ENCODE results near the gene ARHGEF39. TPM values are rescaled to one million over a fixed set of nuclear protein-coding genes. Genes with fewer than 3 reads are reported as not detected.
A peak's percentile ranks its signal among the peaks of the same experiment; 100 is the strongest.

Gene ARHGEF39
- polyA plus RNA-seq, 2 of the 4 experiments (the other 2 are of a cell fraction): 17.6 to 19.5 TPM

DNA sequence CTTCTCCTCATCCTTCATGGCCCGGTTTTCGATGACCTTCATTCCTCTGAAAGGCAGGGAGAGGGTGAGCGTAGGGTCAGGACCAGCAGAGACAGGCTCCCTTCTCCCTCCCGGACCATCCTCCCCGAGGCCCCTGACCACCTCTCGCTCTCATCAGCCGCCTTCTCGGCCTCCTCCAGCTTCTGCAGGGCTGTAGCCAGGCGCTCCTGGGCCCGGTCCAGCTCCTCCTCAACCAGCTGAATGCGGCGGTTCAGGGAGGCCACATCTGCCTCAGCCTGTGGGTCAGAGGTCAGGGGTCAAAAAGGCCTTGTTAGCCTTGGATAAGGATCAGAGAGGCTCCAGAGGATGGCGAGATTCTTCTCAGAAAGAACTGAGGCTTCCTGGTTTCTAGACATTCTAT, 20.5 kb upstream of the ARHGEF39 start:
- no peak for TF ChIP-seq CBX8 (IDR thresholded peaks at IDR 0.05)
- no peak for TF ChIP-seq BHLHE40 (IDR thresholded peaks at IDR 0.05; ENCODE audit: low read depth, low read length)
- TF ChIP-seq POLR2AphosphoS2 (conservative IDR thresholded peaks at IDR 0.05; ENCODE audit: low read length): no peak
- no peak for TF ChIP-seq POLR2A (IDR thresholded peaks at IDR 0.05; ENCODE audit: low read length)
- TF ChIP-seq, protein P1, sequence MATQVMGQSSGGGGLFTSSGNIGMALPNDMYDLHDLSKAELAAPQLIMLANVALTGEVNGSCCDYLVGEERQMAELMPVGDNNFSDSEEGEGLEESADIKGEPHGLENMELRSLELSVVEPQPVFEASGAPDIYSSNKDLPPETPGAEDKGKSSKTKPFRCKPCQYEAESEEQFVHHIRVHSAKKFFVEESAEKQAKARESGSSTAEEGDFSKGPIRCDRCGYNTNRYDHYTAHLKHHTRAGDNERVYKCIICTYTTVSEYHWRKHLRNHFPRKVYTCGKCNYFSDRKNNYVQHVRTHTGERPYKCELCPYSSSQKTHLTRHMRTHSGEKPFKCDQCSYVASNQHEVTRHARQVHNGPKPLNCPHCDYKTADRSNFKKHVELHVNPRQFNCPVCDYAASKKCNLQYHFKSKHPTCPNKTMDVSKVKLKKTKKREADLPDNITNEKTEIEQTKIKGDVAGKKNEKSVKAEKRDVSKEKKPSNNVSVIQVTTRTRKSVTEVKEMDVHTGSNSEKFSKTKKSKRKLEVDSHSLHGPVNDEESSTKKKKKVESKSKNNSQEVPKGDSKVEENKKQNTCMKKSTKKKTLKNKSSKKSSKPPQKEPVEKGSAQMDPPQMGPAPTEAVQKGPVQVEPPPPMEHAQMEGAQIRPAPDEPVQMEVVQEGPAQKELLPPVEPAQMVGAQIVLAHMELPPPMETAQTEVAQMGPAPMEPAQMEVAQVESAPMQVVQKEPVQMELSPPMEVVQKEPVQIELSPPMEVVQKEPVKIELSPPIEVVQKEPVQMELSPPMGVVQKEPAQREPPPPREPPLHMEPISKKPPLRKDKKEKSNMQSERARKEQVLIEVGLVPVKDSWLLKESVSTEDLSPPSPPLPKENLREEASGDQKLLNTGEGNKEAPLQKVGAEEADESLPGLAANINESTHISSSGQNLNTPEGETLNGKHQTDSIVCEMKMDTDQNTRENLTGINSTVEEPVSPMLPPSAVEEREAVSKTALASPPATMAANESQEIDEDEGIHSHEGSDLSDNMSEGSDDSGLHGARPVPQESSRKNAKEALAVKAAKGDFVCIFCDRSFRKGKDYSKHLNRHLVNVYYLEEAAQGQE (IDR thresholded peaks at IDR 0.05): no peak
- TF ChIP-seq PHF8 (IDR thresholded peaks at IDR 0.05; ENCODE audit: borderline replicate concordance, low read depth): no peak
- TF ChIP-seq CHD2 (IDR thresholded peaks at IDR 0.05; ENCODE audit: low read length, partially characterized antibody): no peak
- TF ChIP-seq BCL3 (IDR thresholded peaks at IDR 0.05): no peak
- no peak for TF ChIP-seq ZSCAN20 (CRISPR knock-in tag; IDR thresholded peaks at IDR 0.05)
- TF ChIP-seq SREBF2 (IDR thresholded peaks at IDR 0.05): no peak
- no peak for ATAC-seq
- no peak for FAIRE-seq
- Histone ChIP-seq H3K27ac (peak overlapping the region in 1 of 2 experiments; percentile 19; a peak in 1 of 6 replicates), H3K4me1 (peaks cover 47% of the 10 kb centered on the region), H3K4me3 (no peak overlapping the region), H3K9me3 (no peaks in the 10 kb centered on the region), H3K4me2 (no peak overlapping the region)
- 95% methylated on average over 13 of the region's 13 CpGs for WGBS (ENCODE audit: missing lambda C conversion rate)
- no peak for DNase-seq (ENCODE audit: low read depth in 1 of 2, low spot score in 1 of 2)
- ChIA-PET CTCF (interaction anchor here (2.3 to 18.3 kb wide), 5 partner anchors 11 to 71 kb away, joined by 9 to 498 read pairs (median 20); partner anchors contain the start of genes ARHGEF39, CA9, CCDC107 and RMRP), POLR2A (interaction anchor here (1.1 kb wide), 1 partner anchor 11 kb away, joined by 3 read pairs; no protein-coding TSS in a partner anchor)

DNA sequence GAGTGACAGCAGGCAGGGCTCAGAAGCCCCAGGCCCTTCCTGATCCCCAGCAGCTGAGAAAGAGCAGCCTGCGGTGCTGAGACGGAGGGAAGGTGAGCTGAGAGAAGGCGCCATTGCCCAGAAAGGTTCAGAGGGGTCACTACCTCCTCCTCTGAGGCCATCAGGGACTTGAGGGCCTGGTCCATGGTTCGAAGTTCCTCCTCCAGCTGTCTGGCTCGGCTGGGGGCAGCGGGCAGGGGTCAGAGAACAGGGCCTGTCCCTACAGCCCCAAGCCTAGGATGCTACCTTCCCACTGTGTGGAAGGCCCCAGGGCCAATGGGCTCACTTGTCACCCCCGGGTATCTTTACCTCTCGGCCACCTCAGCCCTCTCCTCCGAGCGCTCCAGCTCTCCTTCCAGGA, 19.9 kb upstream of the ARHGEF39 start:
- H3K9me3 ChIP-seq: no peaks in the 10 kb centered on the region
- peaks cover 47% of the 10 kb centered on the region for H3K4me1 ChIP-seq
- no peak overlapping the region for H3K27ac ChIP-seq
- WGBS (ENCODE audit: missing lambda C conversion rate): 97% methylated on average over 10 of the region's 10 CpGs
- ChIA-PET POLR2A (no interaction called here), CTCF (interaction anchor here (0.7 to 18.3 kb wide), 7 partner anchors 12 to 204 kb away, joined by 3 to 498 read pairs (median 12); partner anchors contain the start of genes ARHGEF39, CA9, CCDC107 and RMRP)
- FAIRE-seq (no peak), DNase-seq (ENCODE audit: low read depth in 1 of 2, low spot score in 1 of 2) (no peak), ATAC-seq (no peak)
- H3K4me2 ChIP-seq: no peak overlapping the region
- TF ChIP-seq TP53 (CRISPR knock-in tag; IDR thresholded peaks at IDR 0.05) (no peak), ESRRA (IDR thresholded peaks at IDR 0.05; ENCODE audit: borderline replicate concordance, low read length) (no peak), HOXB13 (CRISPR knock-in tag; IDR thresholded peaks at IDR 0.05; ENCODE audit: low read depth) (no peak), POLR2A (IDR thresholded peaks at IDR 0.05; ENCODE audit: low read length) (no peak), BHLHE40 (IDR thresholded peaks at IDR 0.05; ENCODE audit: low read depth, low read length) (no peak), JUN (IDR thresholded peaks at IDR 0.05) (no peak), FOSL2 (IDR thresholded peaks at IDR 0.05) (no peak), FOSL2 (CRISPR knock-in tag; IDR thresholded peaks at IDR 0.05) (no peak), GATA3 (IDR thresholded peaks at IDR 0.05; ENCODE audit: borderline replicate concordance) (no peak), RAD21 (conservative IDR thresholded peaks at IDR 0.05 in 1 of 2, IDR thresholded peaks at IDR 0.05 in 1 of 2) (no peak), NPAS2 (CRISPR knock-in tag; IDR thresholded peaks at IDR 0.05; ENCODE audit: borderline replicate concordance) (no peak), E2F6 (IDR thresholded peaks at IDR 0.05; ENCODE audit: borderline replicate concordance, low read depth) (no peak), RNF2 (IDR thresholded peaks at IDR 0.05; ENCODE audit: borderline replicate concordance, low read depth) (no peak), NR3C1 (IDR thresholded peaks at IDR 0.05) (no peak)
- no peak overlapping the region for H3K4me3 ChIP-seq

All from A549 (cell line).